Stimulated activated memory B cell treated with anti-CD40 and anti-IgM and Interleukin-4, amounts not matched to agents 10 μg/mL and 1 μg/mL and 100 μg/mL, for 72 hours (primary cell): Measurements from ENCODE around the gene LPP.

Experiments
- ATAC-seq: fragments of 150-1000 bp; cut with Tn5 transposase; 2 replicates; pipeline ENCODE4 v1.10.0; 2021
- H3K27ac Mint-ChIP-seq: one replicate; pipeline ENCODE4 v1.8.0; 2022; ENCODE audit warnings: mild to moderate bottlenecking, mixed read lengths
- H3K27me3 Mint-ChIP-seq: one replicate; pipeline ENCODE4 v1.8.0; 2022; ENCODE audit warnings: mixed read lengths
- H3K36me3 Mint-ChIP-seq: one replicate; pipeline ENCODE4 v1.8.0; 2022; ENCODE audit warnings: mixed read lengths
- H3K4me1 Mint-ChIP-seq: one replicate; pipeline ENCODE4 v1.8.0; 2022; ENCODE audit warnings: mixed read lengths
- H3K4me3 Mint-ChIP-seq: one replicate; pipeline ENCODE4 v1.8.0; 2022; ENCODE audit warnings: mild to moderate bottlenecking, moderate library complexity, mixed read lengths
- H3K9me3 Mint-ChIP-seq: one replicate; pipeline ENCODE4 v1.8.0; 2022; ENCODE audit warnings: mixed read lengths

LPP gene

DNA sequence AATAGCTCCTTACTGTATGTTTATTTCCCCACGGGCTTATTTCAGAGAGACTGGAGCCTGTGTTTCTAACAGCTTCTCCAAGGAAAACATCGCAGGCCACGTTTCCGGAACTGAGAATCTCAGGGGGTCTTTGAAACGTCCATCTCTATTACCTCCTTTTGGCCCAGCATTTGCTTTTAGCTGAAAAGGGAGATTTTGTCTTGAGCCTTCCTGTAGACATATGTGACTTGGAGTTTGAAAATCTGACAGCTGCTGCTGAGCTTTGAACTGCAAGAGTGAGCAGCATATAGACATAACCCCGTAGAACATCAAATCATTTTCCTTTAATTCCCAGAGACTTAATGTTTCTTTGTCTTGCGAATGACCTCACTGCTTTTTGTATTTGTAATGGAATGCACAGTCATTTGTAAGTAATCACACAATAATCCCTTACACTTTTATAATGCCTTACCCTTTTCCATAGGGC, 54.6 kb downstream of the LPP start:
- no peaks in the 10 kb centered on the region for H3K9me3 Mint-ChIP-seq

GRCh38 chr3:188209034-188209433, 55.1 kb downstream of the LPP start:
- H3K4me3 Mint-ChIP-seq = no peak overlapping the region
- H3K4me1 Mint-ChIP-seq = peaks cover 25% of the 10 kb centered on the region
- H3K27me3 Mint-ChIP-seq = no peaks in the 10 kb centered on the region
- no peak overlapping the region for H3K27ac Mint-ChIP-seq
- no peaks in the 10 kb centered on the region for H3K9me3 Mint-ChIP-seq
- no peak for ATAC-seq
- peaks cover 16% of the 10 kb centered on the region for H3K36me3 Mint-ChIP-seq

More for the DNA sequence above, 54.6 kb downstream of the LPP start:
- Mint-ChIP-seq H3K27me3 (no peaks in the 10 kb centered on the region), H3K4me3 (no peak overlapping the region), H3K36me3 (peaks cover 18% of the 10 kb centered on the region), H3K27ac (no peak overlapping the region), H3K4me1 (peaks cover 24% of the 10 kb centered on the region)
- ATAC-seq = no peak

DNA sequence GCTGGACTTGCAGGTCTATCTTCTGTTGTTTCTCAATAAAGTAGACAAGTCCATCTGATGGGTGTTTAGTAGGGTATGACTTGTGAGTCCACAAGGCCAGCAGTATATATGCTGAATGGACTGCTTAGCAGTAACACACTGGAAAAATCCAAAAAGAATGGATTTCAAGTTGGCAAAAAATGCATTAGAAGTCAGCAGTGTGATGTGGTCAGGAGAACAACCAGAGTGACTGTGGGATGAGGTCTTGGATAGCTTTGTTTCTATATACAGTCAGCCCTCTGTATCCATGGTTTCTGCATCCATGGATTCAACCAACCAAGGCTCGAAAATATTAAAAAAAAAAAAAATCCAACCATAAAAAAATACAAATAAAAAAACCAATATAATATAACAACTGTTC, 55.8 kb downstream of the LPP start:
- ATAC-seq = no peak
- H3K36me3 Mint-ChIP-seq = peaks cover 12% of the 10 kb centered on the region

DNA sequence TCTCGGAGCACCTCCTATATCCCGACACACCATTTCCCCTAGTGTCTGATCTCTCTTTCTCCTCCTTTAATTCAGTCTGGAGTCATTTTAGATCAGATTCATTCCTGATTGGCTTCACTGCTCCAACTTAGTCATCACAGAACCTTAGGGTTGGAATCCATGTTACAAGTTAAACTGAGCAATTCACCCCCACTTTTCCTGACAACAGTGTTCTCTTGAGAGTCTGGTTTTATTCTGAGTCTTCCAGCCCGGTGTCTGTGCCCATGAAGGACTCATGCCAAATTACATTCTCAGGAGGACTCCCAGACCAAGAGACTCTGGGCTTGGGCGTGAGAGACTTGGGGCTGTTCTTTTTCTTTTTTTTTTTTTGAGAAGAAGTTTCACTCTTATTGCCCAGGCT, 57.5 kb downstream of the LPP start:
- Mint-ChIP-seq H3K36me3 (peaks cover 8% of the 10 kb centered on the region), H3K27me3 (no peaks in the 10 kb centered on the region), H3K27ac (no peak overlapping the region), H3K4me3 (no peak overlapping the region), H3K9me3 (no peaks in the 10 kb centered on the region), H3K4me1 (peaks cover 24% of the 10 kb centered on the region)
- ATAC-seq = no peak

More for the DNA sequence above, 55.8 kb downstream of the LPP start:
- Mint-ChIP-seq H3K27ac (no peak overlapping the region), H3K27me3 (no peaks in the 10 kb centered on the region), H3K4me1 (peaks cover 28% of the 10 kb centered on the region), H3K9me3 (no peaks in the 10 kb centered on the region), H3K4me3 (no peak overlapping the region)

- H3K36me3 Mint-ChIP-seq = peaks cover 11% of the 10 kb centered on the region
- H3K4me1 Mint-ChIP-seq = peaks cover 31% of the 10 kb centered on the region
- H3K9me3 Mint-ChIP-seq = no peaks in the 10 kb centered on the region
- ATAC-seq = no peak
- no peaks in the 10 kb centered on the region for H3K27me3 Mint-ChIP-seq
- H3K27ac Mint-ChIP-seq = peak overlapping the region; percentile 90
- no peak overlapping the region for H3K4me3 Mint-ChIP-seq
These were observed 58.5 kb downstream of the LPP start for GRCh38 chr3:188212308-188212969.

- peaks cover 11% of the 10 kb centered on the region for H3K36me3 Mint-ChIP-seq
- H3K4me1 Mint-ChIP-seq = peaks cover 37% of the 10 kb centered on the region
- ATAC-seq = peak; percentile 73
- no peaks in the 10 kb centered on the region for H3K9me3 Mint-ChIP-seq
- no peaks in the 10 kb centered on the region for H3K27me3 Mint-ChIP-seq
- peak overlapping the region; percentile 90 for H3K27ac Mint-ChIP-seq
- peak overlapping the region; percentile 55 for H3K4me3 Mint-ChIP-seq
These were observed 60.5 kb downstream of the LPP start for GRCh38 chr3:188214442-188214841.

GRCh38 chr3:188215129-188215528, 61.2 kb downstream of the LPP start:
- Mint-ChIP-seq H3K27me3 (no peaks in the 10 kb centered on the region), H3K27ac (no peak overlapping the region), H3K4me1 (peaks cover 37% of the 10 kb centered on the region), H3K36me3 (peaks cover 13% of the 10 kb centered on the region), H3K4me3 (no peak overlapping the region), H3K9me3 (no peaks in the 10 kb centered on the region)
- no peak for ATAC-seq

DNA sequence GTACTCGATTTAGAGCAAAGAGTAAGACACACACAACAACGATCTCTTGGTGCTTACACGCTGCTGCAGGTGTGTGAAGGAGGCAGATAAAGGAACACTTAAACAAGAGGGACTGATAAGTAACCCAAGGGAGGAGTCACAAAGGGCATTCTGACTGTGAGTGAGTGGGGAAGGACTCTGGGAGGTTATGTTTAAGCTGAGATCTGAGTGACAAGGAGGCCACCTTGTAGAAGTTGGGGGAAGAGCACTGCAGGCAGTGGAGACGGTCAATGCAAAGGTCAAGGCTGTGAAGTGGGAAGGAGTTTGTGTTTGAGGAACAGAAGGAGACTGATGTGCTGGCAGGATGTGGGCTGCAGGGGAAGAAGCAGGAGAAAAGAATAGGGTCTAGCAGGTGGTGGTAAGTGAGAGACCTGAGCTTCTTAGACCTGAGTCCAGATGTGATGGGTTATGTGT, 63.1 kb downstream of the LPP start:
- ATAC-seq = no peak
- peaks cover 37% of the 10 kb centered on the region for H3K4me1 Mint-ChIP-seq
- no peaks in the 10 kb centered on the region for H3K27me3 Mint-ChIP-seq
- no peak overlapping the region for H3K4me3 Mint-ChIP-seq
- no peaks in the 10 kb centered on the region for H3K9me3 Mint-ChIP-seq
- peaks cover 10% of the 10 kb centered on the region for H3K36me3 Mint-ChIP-seq
- peak overlapping the region; percentile 9 for H3K27ac Mint-ChIP-seq

GRCh38 chr3:188217726-188218125, 63.8 kb downstream of the LPP start:
- no peaks in the 10 kb centered on the region for H3K9me3 Mint-ChIP-seq
- peaks cover 10% of the 10 kb centered on the region for H3K36me3 Mint-ChIP-seq
- no peak for ATAC-seq
- no peaks in the 10 kb centered on the region for H3K27me3 Mint-ChIP-seq
- peaks cover 34% of the 10 kb centered on the region for H3K4me1 Mint-ChIP-seq
- peak overlapping the region; percentile 9 for H3K27ac Mint-ChIP-seq
- H3K4me3 Mint-ChIP-seq = no peak overlapping the region

DNA sequence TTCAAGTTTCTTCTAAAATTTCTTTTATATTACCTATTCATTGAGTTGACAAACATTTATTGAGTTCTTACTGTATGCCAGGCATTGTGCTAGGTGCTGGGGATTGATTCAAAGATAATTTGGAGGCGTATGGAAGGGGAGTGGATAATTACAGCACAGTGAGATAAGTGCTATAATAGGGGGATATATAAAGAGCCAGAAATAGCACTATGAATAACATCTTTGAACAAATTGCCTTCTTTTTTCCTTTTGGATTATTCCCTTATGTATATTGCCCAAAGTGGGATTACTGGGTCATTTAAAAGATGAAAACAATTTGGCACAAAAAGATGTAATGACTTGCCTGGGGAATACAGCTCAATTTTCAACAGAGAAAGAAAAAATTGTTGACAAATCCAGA, 64.6 kb downstream of the LPP start:
- Mint-ChIP-seq H3K27me3 (no peaks in the 10 kb centered on the region), H3K4me3 (no peak overlapping the region), H3K9me3 (no peaks in the 10 kb centered on the region), H3K36me3 (peaks cover 13% of the 10 kb centered on the region), H3K4me1 (peaks cover 25% of the 10 kb centered on the region), H3K27ac (no peak overlapping the region)
- no peak for ATAC-seq

DNA sequence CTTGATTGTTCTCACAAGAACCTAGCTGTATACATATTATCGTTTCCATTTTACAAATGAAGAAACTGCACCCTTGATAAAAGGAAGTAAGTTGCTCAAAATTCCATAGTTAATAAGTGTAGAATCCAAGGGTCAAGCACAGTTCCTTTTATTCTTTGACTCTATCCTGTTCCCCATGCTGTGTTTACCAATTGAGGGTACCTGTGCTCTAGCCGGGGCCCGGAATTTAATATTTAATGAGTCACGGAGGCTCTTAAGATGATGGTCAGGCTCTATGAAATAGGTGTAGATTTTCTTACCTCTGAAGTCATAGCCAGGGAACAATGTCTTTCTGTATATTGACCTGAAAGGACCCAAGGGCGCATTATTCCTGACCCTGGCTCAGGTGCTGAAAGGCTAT, 65.2 kb downstream of the LPP start:
- peaks cover 20% of the 10 kb centered on the region for H3K4me1 Mint-ChIP-seq
- H3K27ac Mint-ChIP-seq = no peak overlapping the region
- no peak overlapping the region for H3K4me3 Mint-ChIP-seq
- no peak for ATAC-seq
- H3K36me3 Mint-ChIP-seq = peaks cover 15% of the 10 kb centered on the region
- H3K27me3 Mint-ChIP-seq = no peaks in the 10 kb centered on the region
- H3K9me3 Mint-ChIP-seq = no peaks in the 10 kb centered on the region

DNA sequence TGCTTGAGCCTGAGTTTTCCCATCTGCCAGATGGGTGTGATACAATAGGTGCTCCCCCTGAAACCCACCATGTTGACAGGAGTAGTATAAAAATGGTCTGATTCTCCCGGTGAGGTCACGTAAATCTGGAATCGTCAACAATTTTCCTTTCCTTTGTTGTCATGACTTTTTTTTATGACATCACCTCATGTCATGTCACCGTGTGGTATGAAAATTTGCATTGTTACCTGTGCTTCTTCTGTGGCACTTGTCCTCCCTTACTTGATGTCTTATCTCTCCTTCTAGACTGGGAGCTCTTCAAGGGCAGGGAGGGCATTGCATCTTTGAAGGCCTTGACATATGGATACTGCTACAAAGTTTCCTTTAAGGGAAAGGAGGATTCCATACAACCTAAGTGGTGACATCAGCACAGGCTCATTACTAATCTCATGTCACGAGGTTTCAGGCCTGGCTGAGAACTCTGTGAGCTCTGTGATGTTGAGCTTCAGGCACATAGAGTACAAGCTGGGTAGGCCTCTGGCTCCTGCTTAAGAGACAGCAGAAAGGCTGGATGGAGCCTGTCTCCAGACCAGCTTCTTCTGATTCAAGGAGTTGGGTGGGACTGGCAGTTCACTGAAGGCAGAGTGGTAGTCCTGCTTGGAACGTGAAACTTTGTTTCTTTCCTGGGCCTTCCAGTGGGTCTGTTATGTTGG, 66.3 kb downstream of the LPP start:
- Mint-ChIP-seq H3K9me3 (no peaks in the 10 kb centered on the region), H3K27ac (no peak overlapping the region), H3K36me3 (peaks cover 26% of the 10 kb centered on the region), H3K27me3 (no peaks in the 10 kb centered on the region), H3K4me1 (peaks cover 13% of the 10 kb centered on the region), H3K4me3 (no peak overlapping the region)
- no peak for ATAC-seq

DNA sequence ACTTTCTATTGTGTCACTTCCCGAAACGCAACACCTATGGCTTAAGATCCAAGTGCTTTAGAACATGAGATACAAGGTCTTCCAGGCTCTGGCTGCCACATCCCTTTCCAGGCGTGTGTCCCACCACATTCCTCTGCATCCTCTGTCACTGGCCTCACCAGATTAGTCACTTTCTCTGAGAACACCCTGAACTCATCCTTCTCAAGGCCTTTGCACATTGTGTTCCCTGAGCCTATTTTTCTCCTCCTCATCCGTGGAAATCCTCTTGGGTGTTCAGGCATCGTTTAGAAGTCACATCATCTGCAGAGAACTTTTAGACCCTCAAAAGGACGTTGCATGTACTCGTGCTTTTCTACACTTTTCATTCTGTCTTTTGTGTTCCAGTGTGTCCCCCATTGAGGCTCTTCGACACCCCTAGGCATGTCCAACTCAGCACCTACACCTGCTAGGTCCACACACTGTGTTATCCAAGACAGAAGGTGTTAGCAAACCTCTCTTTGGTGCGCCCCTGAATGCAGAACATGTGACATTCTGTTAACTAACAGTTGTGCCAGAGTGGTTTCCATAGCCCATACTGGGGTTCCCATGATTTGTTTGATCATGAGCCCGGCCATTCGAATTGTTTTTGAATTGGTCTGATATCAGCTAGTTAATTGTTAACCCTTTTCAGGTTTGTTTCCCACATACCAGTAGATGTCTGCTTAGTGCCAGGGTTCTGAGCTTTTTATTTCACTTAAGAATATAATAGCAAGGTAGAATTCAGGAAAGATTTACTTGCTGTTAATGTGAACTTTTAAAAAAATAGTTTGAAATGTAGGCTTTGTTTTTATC, 67.2 kb downstream of the LPP start:
- no peaks in the 10 kb centered on the region for H3K27me3 Mint-ChIP-seq

GRCh38 chr3:188223936-188224335, 70.0 kb downstream of the LPP start:
- Mint-ChIP-seq H3K27me3 (no peaks in the 10 kb centered on the region), H3K36me3 (peaks cover 45% of the 10 kb centered on the region), H3K27ac (no peak overlapping the region), H3K4me1 (no peaks in the 10 kb centered on the region), H3K9me3 (no peaks in the 10 kb centered on the region), H3K4me3 (no peak overlapping the region)
- no peak for ATAC-seq

More for the DNA sequence above, 67.2 kb downstream of the LPP start:
- Mint-ChIP-seq H3K27ac (no peak overlapping the region), H3K9me3 (no peaks in the 10 kb centered on the region), H3K36me3 (peaks cover 35% of the 10 kb centered on the region), H3K4me3 (no peak overlapping the region), H3K4me1 (peaks cover 13% of the 10 kb centered on the region)
- ATAC-seq = no peak

DNA sequence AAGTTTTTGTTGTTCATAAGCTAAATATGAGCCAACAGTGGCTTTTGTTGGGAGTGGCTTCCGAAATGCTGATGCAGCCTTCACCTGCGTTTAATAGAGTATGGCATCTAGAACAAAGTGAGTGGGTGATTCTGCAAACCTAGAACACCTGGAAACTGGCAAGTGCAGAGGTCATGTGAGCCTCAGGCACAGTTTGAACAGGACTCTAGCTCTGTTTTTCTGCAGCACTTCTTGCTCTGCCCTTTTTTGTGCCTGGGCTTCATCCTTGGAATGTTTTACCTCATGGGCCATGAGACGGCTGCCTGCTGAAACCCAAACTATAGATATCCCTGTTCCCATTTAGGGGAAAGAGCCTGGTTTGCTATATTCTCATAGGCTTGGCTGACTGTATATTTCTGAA, 73.5 kb downstream of the LPP start:
- H3K27ac Mint-ChIP-seq = no peak overlapping the region
- H3K4me3 Mint-ChIP-seq = no peak overlapping the region
- peaks cover 50% of the 10 kb centered on the region for H3K36me3 Mint-ChIP-seq
- no peaks in the 10 kb centered on the region for H3K27me3 Mint-ChIP-seq
- H3K4me1 Mint-ChIP-seq = no peaks in the 10 kb centered on the region
- H3K9me3 Mint-ChIP-seq = no peaks in the 10 kb centered on the region
- ATAC-seq = no peak
